DND-41 (cell line): Measurements from ENCODE around the gene FUZ.
A peak's percentile ranks its signal among the peaks of the same experiment; 100 is the strongest.

Experiments
- ATAC-seq: fragments of 200-7000 bp; cut with Tn5 transposase; 3 replicates; pipeline ENCODE4 v1.9.1; 2021; ENCODE audit warnings: low read depth; ENCODE audit not compliant: insufficient read depth
- DNase-seq: peaks from one replicate; pipeline ENCODE4 v3.0.0-alpha.2; 2020
- H2AFZ ChIP-seq: 2 replicates; pipeline ENCODE4 v1.6.0; 2012; ENCODE audit warnings: low read depth, low read length
- H3K27ac ChIP-seq: 2 replicates; pipeline ENCODE4 v1.5.1; 2012; ENCODE audit warnings: low read length, inconsistent platforms
- H3K27me3 ChIP-seq: fragments of 200-600 bp; sonication (generic); 2 replicates; pipeline ENCODE4 v1.6.0; 2012; ENCODE audit warnings: low read length, mild to moderate bottlenecking, inconsistent platforms; ENCODE audit not compliant: insufficient read depth, poor library complexity
- H3K36me3 ChIP-seq: 2 replicates; pipeline ENCODE4 v1.5.1; 2012; ENCODE audit warnings: low read length, inconsistent platforms; ENCODE audit not compliant: insufficient read depth
- H3K4me1 ChIP-seq: 2 replicates; pipeline ENCODE4 v1.5.1; 2012; ENCODE audit warnings: mild to moderate bottlenecking, low read length; ENCODE audit not compliant: insufficient read depth
- H3K4me2 ChIP-seq: 2 replicates; pipeline ENCODE4 v1.6.0; 2012; ENCODE audit warnings: mild to moderate bottlenecking, moderate library complexity, low read length, inconsistent platforms; ENCODE audit not compliant: insufficient read depth
- H3K4me3 ChIP-seq, 2 experiments: fragments of 200-600 bp in 1 of 2; shearing (Covaris generic) in 1 of 2; 2 replicates each; pipeline ENCODE4 v1.5.1; 2012 to 2016; ENCODE audit warnings: inconsistent platforms in 2 of 2, low read length in 2 of 2, mild to moderate bottlenecking in 2 of 2, low read depth in 1 of 2, moderate library complexity in 1 of 2
- H3K79me2 ChIP-seq: 2 replicates; pipeline ENCODE4 v1.6.0; 2012; ENCODE audit warnings: low read length, inconsistent platforms; ENCODE audit not compliant: insufficient read depth
- H3K9ac ChIP-seq: 2 replicates; pipeline ENCODE4 v1.6.0; 2012; ENCODE audit warnings: low read depth, mild to moderate bottlenecking, inconsistent platforms, low read length, moderate library complexity
- H3K9me3 ChIP-seq: 2 replicates; pipeline ENCODE4 v1.5.1; 2012; ENCODE audit warnings: low read length, moderate library complexity, mild to moderate bottlenecking, inconsistent platforms; ENCODE audit not compliant: insufficient read depth, severe bottlenecking
- H4K20me1 ChIP-seq: 2 replicates; pipeline ENCODE4 v1.6.0; 2012; ENCODE audit warnings: low read length; ENCODE audit not compliant: insufficient read depth
- CTCF ChIP-seq: IDR thresholded peaks from 2 replicates; pipeline ENCODE4 v1.5.1; 2012; ENCODE audit warnings: borderline replicate concordance, low read length, moderate library complexity, mild to moderate bottlenecking; ENCODE audit not compliant: poor library complexity, severe bottlenecking; ENCODE audit errors: extremely low read depth
- EZH2 ChIP-seq: IDR thresholded peaks from 3 replicates; pipeline ENCODE4 v1.6.1; 2012; ENCODE audit warnings: borderline replicate concordance, low read depth, mild to moderate bottlenecking, moderate library complexity, low read length, inconsistent platforms; ENCODE audit not compliant: severe bottlenecking

FUZ gene

GRCh38 chr19:49801401-49801888 is 11.6 kb downstream of the FUZ start:
- H3K4me3 ChIP-seq, result no peak overlapping the region
- no peaks in the 10 kb centered on the region for H3K9me3 ChIP-seq
- no peak overlapping the region for H3K9ac ChIP-seq
- H3K4me2 ChIP-seq, result no peak overlapping the region
- no peak overlapping the region for H3K27ac ChIP-seq
- H3K4me1 ChIP-seq, result no peaks in the 10 kb centered on the region
- no peak for ATAC-seq
- TF ChIP-seq EZH2 (no peak), CTCF (no peak)
- H4K20me1 ChIP-seq, result 0 out of 2 replicates have a peak, but pooled peaks cover 6% of the 10 kb centered on the region
- H3K27me3 ChIP-seq, result no peaks in the 10 kb centered on the region
- DNase-seq, result no peak
- H2AFZ ChIP-seq, result no peak overlapping the region
- H3K79me2 ChIP-seq, result no peaks in the 10 kb centered on the region
- peaks cover 84% of the 10 kb centered on the region for H3K36me3 ChIP-seq

GRCh38 chr19:49800771-49801170 is 12.3 kb downstream of the FUZ start:
- no peaks in the 10 kb centered on the region for H3K4me1 ChIP-seq
- H3K36me3 ChIP-seq, result peaks cover 84% of the 10 kb centered on the region
- H3K4me2 ChIP-seq, result no peak overlapping the region
- no peak overlapping the region for H3K27ac ChIP-seq
- 0 out of 2 replicates have a peak, but pooled peaks cover 6% of the 10 kb centered on the region for H4K20me1 ChIP-seq
- no peak for ATAC-seq
- no peaks in the 10 kb centered on the region for H3K27me3 ChIP-seq
- no peaks in the 10 kb centered on the region for H3K79me2 ChIP-seq
- H3K4me3 ChIP-seq, result no peak overlapping the region
- no peak overlapping the region for H3K9ac ChIP-seq
- no peak overlapping the region for H2AFZ ChIP-seq
- H3K9me3 ChIP-seq, result no peaks in the 10 kb centered on the region
- no peak for DNase-seq
- no peak for TF ChIP-seq CTCF
- TF ChIP-seq EZH2, result no peak

- H3K9me3 ChIP-seq, result no peaks in the 10 kb centered on the region
- ATAC-seq, result 0 out of 3 replicates have a peak, but pooled peaks have one; percentile 47
- H3K4me2 ChIP-seq, result no peak overlapping the region
- H3K4me3 ChIP-seq, result no peak overlapping the region
- no peaks in the 10 kb centered on the region for H3K79me2 ChIP-seq
- H2AFZ ChIP-seq, result no peak overlapping the region
- TF ChIP-seq EZH2 (no peak), CTCF (peak; percentile 50)
- 0 out of 2 replicates have a peak, but pooled peaks cover 6% of the 10 kb centered on the region for H4K20me1 ChIP-seq
- no peaks in the 10 kb centered on the region for H3K27me3 ChIP-seq
- H3K4me1 ChIP-seq, result no peaks in the 10 kb centered on the region
- no peak overlapping the region for H3K9ac ChIP-seq
- no peak for DNase-seq
- no peak overlapping the region for H3K27ac ChIP-seq
- H3K36me3 ChIP-seq, result peaks cover 85% of the 10 kb centered on the region
Observed at GRCh38 chr19:49799798-49800376, 13.2 kb downstream of the FUZ start.
